Amniotic stem cell (primary cell): ENCODE results near the gene SCTR.

Experiments used
- DNase-seq: peaks from one replicate; lab custom pipeline; 2025; lab: John Stamatoyannopoulos, UW

The SCTR gene

GRCh38 chr2:119442850-119443249 is 81.4 kb downstream of the SCTR start:
- no peak for DNase-seq

GRCh38 chr2:119442226-119442619 is 82.1 kb downstream of the SCTR start:
- no peak for DNase-seq

- DNase-seq = no peak
Observed at GRCh38 chr2:119441376-119442225, 82.7 kb downstream of the SCTR start.

- no peak for DNase-seq
Observed at GRCh38 chr2:119440873-119441272, 83.4 kb downstream of the SCTR start.

- no peak for DNase-seq
Observed at GRCh38 chr2:119440501-119440870, 83.8 kb downstream of the SCTR start.

GRCh38 chr2:119439574-119440500 is 84.4 kb downstream of the SCTR start:
- no peak for DNase-seq

GRCh38 chr2:119438726-119439284 is 85.5 kb downstream of the SCTR start:
- DNase-seq = no peak

GRCh38 chr2:119438128-119438656 is 86.1 kb downstream of the SCTR start:
- no peak for DNase-seq

- no peak for DNase-seq
Observed at GRCh38 chr2:119436993-119437772, 87.1 kb downstream of the SCTR start.

GRCh38 chr2:119435953-119436297 is 88.4 kb downstream of the SCTR start:
- DNase-seq = no peak

- DNase-seq = no peak
Observed at GRCh38 chr2:119435081-119435952, 89.0 kb downstream of the SCTR start.

GRCh38 chr2:119434664-119435063 is 89.6 kb downstream of the SCTR start:
- DNase-seq = no peak

GRCh38 chr2:119433636-119434327 is 90.5 kb downstream of the SCTR start:
- DNase-seq = no peak

GRCh38 chr2:119432851-119433522 is 91.3 kb downstream of the SCTR start:
- no peak for DNase-seq

GRCh38 chr2:119431976-119432850 is 92.1 kb downstream of the SCTR start:
- DNase-seq = no peak

GRCh38 chr2:119431155-119431975 is 92.9 kb downstream of the SCTR start, which contains the start of gene TMEM37:
Gene TMEM37 (plus strand): TSS chr2:119431854. CDS start chr2:119431904, 50 bp downstream.
- peak; percentile 0 for DNase-seq

GRCh38 chr2:119430023-119430498 is 94.2 kb downstream of the SCTR start:
- no peak for DNase-seq
